ENCODE results near the gene PCAT7. TPM values are rescaled to one million over a fixed set of nuclear protein-coding genes. Genes with fewer than 3 reads are reported as not detected.

Gene PCAT7
- total RNA-seq, 1 experiment from 2014 or later = 6.5 TPM

GRCh38 chr9:94611638-94612068, 56.8 kb downstream of the PCAT7 start (continued):
- TF ChIP-seq ZNF512 (CRISPR knock-in tag; IDR thresholded peaks at IDR 0.05; ENCODE audit: borderline replicate concordance) (no peak), TCF7 (CRISPR knock-in tag; IDR thresholded peaks at IDR 0.05; ENCODE audit: low read depth) (no peak), CTCF (IDR thresholded peaks at IDR 0.05) (no peak), ATF3 (CRISPR knock-in tag; conservative IDR thresholded peaks at IDR 0.05) (no peak), SP1 (CRISPR knock-in tag; conservative IDR thresholded peaks at IDR 0.05) (no peak), ZNF263 (CRISPR knock-in tag; IDR thresholded peaks at IDR 0.05; ENCODE audit: low read depth) (no peak), MLX (CRISPR knock-in tag; IDR thresholded peaks at IDR 0.05) (no peak), ATF2 (CRISPR knock-in tag; IDR thresholded peaks at IDR 0.05; ENCODE audit: borderline replicate concordance, low read depth) (no peak), ETV6 (CRISPR knock-in tag; IDR thresholded peaks at IDR 0.05) (no peak), FOXK1 (CRISPR knock-in tag; IDR thresholded peaks at IDR 0.05) (no peak)

- H3K36me3 Mint-ChIP-seq = no peaks in the 10 kb centered on the region
- H3K4me3 Mint-ChIP-seq = no peak overlapping the region
- no peaks in the 10 kb centered on the region for H3K9me3 Mint-ChIP-seq
- ChIA-PET POLR2A (no interaction called here), CTCF (interaction anchor here (1.6 to 2.0 kb wide), 3 partner anchors 9 to 57 kb away, joined by 6 to 13 read pairs (median 7); partner anchors contain the start of gene PCAT7)
- DNase-seq (ENCODE audit: low spot score) = no peak
- no peak overlapping the region for H3K27ac Mint-ChIP-seq
- peaks cover 15% of the 10 kb centered on the region for H3K4me1 Mint-ChIP-seq
- no peak for ATAC-seq
- no peaks in the 10 kb centered on the region for H3K27me3 Mint-ChIP-seq (ENCODE audit: low read depth)
- no peak for TF ChIP-seq ZNF512 (CRISPR knock-in tag; IDR thresholded peaks at IDR 0.05; ENCODE audit: borderline replicate concordance)
- no peak for TF ChIP-seq OVOL2 (CRISPR knock-in tag; IDR thresholded peaks at IDR 0.05; ENCODE audit: borderline replicate concordance)
- TF ChIP-seq NR2C2 (CRISPR knock-in tag; IDR thresholded peaks at IDR 0.05) = no peak
- TF ChIP-seq ZBTB43 (CRISPR knock-in tag; IDR thresholded peaks at IDR 0.05) = no peak
- no peak for TF ChIP-seq ZNF281 (CRISPR knock-in tag; IDR thresholded peaks at IDR 0.05)
- TF ChIP-seq ZSCAN18 (CRISPR knock-in tag; IDR thresholded peaks at IDR 0.05) = no peak
- no peak for TF ChIP-seq USF1 (CRISPR knock-in tag; IDR thresholded peaks at IDR 0.05)
- TF ChIP-seq HMGA2 (CRISPR knock-in tag; IDR thresholded peaks at IDR 0.05) = no peak
- no peak for TF ChIP-seq NR3C1 (CRISPR knock-in tag; conservative IDR thresholded peaks at IDR 0.05; ENCODE audit: low read depth)
Measured at GRCh38 chr9:94612071-94612470, 57.2 kb downstream of the PCAT7 start.

All from WTC11 (cell line).